ENCODE results near the gene RNF144B.

RNF144B gene

GRCh38 chr6:18488004-18488403, 100.9 kb downstream of the RNF144B start:
- DNase-seq (ENCODE audit: low spot score): no peak

GRCh38 chr6:18488526-18489270, 101.5 kb downstream of the RNF144B start:
- no peak for DNase-seq (ENCODE audit: low spot score)

DNA sequence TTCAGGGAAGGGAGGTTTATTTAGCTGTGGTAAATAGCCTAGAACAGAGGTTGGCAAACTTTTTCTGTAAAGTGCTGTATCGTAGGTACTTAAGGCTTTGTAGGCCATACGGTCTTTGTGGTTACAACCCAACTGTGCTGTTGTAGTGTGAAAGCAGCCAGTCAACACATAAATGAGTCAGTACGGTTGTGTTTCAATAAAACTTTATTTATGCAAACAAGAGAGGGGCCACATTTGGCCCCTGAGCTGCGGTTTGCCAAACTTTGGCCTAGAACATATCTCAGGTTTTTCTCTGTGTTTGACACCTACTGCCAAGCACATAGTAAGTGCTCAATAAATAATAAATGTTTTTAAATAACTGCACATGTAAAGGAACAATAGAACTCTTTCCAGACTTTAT, 102.2 kb downstream of the RNF144B start:
- DNase-seq (ENCODE audit: low spot score): no peak

DNA sequence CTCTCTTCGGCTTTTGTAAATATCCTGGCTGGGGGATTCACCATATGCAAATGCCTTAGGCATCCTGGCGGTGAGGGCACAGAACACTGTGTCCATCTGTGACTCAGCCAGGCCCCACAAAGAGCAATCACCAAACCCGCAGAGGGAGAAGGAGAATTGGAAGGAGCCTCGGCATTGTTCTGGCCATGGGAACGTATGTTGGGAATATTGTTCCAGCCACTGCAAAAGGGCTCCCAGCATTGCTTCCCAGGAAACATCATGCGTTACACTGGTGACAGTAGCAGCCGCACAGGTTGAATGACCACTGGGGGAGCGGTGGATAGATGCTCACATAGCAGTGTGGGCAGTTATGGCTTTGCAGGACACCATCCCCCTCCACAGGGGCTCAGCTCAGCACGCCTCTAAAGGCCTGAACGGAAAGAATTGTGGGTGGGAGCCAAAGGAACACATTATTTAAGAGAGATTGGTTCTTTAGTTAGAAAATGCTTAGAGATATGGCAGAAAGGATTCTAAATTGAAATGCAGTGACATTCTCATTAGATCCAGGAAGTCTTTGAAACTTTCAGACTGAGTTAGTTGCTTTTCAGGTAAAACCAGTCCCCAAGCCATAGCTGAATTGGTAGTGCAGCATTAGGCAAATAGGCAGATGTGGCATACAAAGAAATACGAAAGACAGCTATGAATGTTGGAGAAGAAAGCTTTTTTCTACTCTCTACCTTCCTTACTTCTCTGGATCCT, 104.3 kb downstream of the RNF144B start:
- DNase-seq (ENCODE audit: low spot score): no peak

- DNase-seq (ENCODE audit: low spot score): no peak
Observed at GRCh38 chr6:18492972-18493371, 105.8 kb downstream of the RNF144B start.

GRCh38 chr6:18493382-18493891, 106.3 kb downstream of the RNF144B start:
- no peak for DNase-seq (ENCODE audit: low spot score)

- no peak for DNase-seq (ENCODE audit: low spot score)
Observed at GRCh38 chr6:18493925-18494324, 106.8 kb downstream of the RNF144B start.

DNA sequence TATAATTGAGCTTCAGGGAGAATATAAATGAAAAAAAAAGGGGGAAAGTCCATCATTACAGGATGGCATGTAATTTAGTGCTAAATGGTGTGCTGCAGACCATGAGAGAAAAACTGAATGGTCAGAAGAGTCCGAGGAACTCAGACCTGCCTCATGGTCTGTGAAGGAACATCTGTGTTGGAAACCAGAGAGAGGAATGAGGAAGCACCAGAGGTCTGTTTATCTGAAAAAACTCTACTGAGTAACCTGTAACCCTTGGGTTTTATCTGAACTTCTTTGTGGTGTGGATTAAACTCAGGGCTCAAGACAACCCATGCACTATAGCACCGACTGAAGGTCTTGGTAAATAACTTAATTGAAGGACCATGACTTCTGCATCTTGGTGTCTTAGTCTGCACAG, 108.1 kb downstream of the RNF144B start:
- no peak for DNase-seq (ENCODE audit: low spot score)

DNA sequence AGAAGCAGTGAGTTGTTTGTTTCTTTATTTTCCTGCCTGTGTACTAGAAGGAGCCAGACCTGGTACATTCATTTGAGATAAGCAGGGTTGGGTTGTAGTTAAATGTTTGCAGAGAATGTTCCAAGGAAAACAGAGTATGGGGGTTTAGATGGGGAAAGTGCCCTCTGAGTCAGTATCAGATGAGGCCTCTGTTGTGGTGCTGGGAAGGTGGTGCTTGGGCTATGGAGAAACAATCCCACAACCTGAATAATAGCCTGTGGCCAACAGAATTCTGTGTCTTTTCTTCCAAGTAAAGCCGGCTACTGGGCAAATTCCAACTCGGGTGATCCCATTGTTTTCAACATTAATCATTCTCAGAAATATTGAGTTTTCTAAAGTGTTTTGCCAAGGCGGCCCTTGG, 109.3 kb downstream of the RNF144B start:
- DNase-seq (ENCODE audit: low spot score): no peak

DNA sequence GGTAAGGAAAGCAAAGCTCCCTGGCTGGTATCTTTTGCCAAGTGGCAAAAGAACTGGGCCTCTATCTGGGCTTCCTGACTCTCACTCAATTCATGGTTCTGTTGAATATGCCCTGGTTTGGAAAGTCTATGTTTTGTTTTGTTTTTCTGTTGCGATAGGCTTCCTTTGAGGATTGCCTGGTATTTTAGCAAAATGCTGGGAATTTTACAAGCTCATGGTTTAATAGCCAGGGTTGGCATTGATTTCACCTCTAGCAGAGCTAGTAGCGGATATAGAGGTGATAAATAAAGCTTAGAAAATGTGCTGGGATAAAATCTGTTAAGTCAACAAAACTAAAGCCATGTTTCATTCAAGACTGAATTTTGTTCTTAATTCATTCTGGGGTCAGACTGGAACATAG, 109.9 kb downstream of the RNF144B start:
- no peak for DNase-seq (ENCODE audit: low spot score)

DNA sequence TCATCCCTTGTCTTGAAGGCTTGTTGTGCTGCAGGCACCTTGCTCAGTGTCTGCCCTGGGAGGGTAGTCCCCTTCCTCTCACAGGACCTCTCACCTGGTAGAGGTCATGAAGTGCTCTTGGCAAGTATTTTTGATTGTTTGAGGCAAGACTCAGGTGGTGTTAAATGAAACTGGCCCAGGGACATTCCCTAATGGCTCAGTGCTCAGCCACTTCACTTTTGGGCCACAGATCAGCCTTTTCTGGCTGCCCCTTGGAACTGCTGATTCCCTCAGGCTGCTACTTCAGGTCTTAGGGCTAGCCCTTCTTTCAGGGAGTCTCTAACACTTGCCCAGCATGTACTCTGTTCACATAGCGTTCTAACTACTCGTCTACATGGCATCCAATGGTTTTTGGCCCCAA, 111.3 kb downstream of the RNF144B start:
- DNase-seq (ENCODE audit: low spot score): no peak

DNA sequence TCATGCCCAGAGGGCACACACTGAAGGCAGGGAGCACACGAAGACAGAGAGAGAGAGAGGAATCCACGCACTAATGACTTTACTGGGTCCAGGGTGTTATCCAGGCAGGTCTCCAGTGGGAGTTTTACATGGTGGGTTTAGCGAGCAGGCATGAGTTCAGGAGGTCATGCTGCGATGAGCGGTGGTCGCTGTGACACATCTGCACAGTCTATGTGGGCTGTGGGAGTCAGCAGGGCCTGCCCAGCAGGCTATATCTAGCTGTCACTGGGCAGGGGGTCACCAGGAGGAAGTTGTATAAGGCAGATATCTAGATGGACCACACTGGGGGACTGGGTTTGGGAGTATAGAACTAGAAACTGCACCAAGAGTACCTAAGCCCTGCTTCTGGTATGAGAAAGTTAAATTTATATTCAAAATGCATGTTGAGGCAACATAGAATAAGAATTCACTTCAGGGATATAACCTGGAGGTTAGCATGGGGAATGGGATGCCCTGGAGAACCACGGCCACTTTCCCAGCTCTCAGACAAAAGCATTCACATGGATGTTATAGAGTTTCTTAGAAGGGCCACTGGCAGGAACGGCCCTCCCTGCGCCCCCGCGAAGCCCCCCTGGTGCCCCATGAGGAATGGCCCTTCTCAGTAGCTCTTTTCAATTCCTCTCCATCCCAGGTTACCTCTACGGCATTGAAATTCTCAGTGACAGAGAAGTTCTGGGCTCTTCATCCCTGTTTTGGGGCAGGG, 113.9 kb downstream of the RNF144B start:
- no peak for DNase-seq (ENCODE audit: low spot score)

- DNase-seq (ENCODE audit: low spot score): no peak
Observed at GRCh38 chr6:18501663-18502013, 114.5 kb downstream of the RNF144B start.

DNA sequence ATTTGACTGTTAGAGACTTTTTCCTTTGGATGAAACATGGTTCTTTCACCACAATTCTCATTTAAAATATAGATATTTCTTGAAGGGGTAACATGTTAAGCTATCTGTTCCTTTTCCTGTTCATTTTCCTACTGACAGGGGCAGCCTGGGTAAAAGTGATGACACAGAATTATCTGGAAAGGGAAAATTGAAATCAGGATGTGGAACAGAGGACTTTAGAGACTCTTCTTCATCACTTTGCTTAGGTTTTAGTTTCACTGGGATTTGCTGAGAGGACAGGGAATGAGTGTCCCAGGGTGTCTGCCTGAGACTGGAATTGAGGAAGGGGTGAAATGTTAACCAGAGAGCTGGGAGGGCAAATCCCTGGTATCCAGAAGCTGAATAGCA, 116.0 kb downstream of the RNF144B start:
- no peak for DNase-seq (ENCODE audit: low spot score)

- peak; percentile 76 for DNase-seq (ENCODE audit: low spot score)
Observed at GRCh38 chr6:18503593-18504231, 116.6 kb downstream of the RNF144B start.

- DNase-seq (ENCODE audit: low spot score): no peak
Observed at GRCh38 chr6:18504232-18504596, 117.1 kb downstream of the RNF144B start.

GRCh38 chr6:18506382-18507017, 119.3 kb downstream of the RNF144B start:
- no peak for DNase-seq (ENCODE audit: low spot score)

DNA sequence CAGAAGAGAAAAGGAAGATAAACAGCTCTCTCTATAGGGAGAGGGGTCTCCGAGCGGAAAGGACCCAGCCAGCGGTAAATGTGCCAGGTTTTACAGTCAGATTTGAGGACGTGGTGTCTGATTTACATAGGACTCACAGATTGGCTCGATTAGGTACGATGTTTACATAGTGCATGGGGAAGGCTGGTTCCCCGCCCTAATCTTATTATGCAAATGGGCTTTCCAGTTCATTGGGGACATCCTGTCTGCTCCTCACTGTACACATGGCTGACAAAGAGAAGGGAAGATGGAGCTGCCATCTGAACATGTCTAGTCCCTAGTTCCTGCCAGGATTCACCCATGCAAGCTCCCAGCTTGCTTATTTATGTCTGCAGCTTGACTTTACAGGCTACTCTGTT, 119.9 kb downstream of the RNF144B start:
- DNase-seq (ENCODE audit: low spot score): no peak

DNA sequence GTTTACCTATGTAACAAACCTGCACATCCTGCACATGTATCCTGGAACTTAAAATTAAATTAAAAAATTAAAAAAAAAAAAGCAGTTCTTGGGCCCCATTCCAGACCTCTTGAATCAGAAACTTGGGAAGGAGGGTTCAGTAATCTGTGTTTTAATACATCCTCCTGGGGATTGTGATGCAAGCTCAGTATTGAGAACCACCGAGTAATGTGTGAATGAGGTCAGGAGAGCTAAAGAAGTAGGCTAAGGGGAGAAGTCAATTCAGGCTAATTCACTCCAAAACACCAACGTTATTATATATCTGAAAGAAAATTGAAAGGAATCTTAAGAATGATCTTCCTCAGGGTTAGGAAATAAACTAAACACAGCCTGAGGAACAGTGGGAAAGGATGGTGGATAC, 120.4 kb downstream of the RNF144B start:
- no peak for DNase-seq (ENCODE audit: low spot score)

DNA sequence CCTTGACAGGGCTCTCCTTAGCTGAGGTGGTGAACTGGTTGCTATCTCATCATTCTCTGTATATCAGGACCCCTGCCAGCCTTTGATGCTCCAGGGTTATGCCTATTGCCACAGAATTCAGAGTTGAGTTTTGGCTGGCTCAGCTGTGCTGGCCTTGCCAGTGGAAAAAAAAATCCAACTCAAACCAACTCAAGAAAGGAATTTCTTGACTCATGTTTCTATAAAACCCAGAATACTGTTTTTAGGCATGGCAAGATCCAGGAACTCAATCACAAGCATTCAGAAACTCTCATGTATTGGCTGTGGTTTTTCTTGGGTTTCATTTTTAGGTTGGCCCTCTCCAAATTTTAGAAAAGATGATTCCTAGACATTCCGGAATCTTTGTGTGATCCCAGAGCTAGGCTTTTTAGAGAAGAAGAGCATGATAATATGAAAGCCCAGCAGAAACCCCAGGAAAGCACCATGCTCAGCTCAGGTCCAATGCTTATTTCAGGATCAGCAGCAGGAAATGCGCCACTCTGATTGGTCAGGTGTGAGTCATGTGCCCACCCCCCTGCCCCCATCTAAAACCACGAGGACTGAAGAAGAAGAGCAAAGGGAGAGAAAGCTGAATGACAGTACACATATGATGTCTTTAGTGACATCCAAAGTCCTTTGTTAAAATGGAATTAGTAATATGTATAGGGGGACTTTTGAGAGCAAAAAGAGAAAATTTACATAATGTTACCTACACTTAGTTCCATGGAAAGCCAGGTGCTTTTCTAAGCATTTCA, 122.9 kb downstream of the RNF144B start:
- no peak for DNase-seq (ENCODE audit: low spot score)

DNA sequence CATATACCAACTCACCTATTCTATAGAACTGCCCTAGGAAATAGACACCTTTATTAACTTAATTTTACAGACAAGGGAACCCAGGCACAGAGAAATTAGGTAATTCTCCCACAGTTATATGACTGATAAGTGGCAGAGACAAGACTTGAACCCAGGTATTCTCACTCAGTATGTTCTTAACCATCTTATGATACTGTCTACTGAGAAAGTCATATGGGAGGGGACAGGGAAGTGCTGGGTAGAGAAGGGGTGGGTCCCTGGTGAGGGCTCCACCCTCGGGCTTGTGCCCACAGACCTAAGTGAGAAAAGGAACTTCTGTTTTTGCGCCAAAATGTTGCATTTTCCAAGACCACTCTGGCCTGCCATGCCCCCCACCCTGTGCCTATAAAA, 123.5 kb downstream of the RNF144B start:
- DNase-seq (ENCODE audit: low spot score): no peak
